ENCODE measurements around the gene FOCAD. TPM values are rescaled to one million over a fixed set of nuclear protein-coding genes. Genes with fewer than 3 reads are reported as not detected.
A peak's percentile ranks its signal among the peaks of the same experiment; 100 is the strongest.
"Not testable (repeated sequence)": the region's sequence is repeated elsewhere in the genome, so short reads cannot be mapped to it uniquely, and the experiment has no call there.

Gene FOCAD
- total RNA-seq, 1 experiment from 2014 or later = 34.9 TPM

GRCh38 chr9:20950707-20951106 lies 266.6 kb downstream of the FOCAD start:
- no peak for DNase-seq
- no peak overlapping the region for H3K9ac ChIP-seq (ENCODE audit: low read length)
- no peaks in the 10 kb centered on the region for H3K9me2 ChIP-seq (replicated peaks; ENCODE audit: insufficient read depth, low read length)
- H3K4me3 ChIP-seq (ENCODE audit: low read length) = no peak overlapping the region
- no peaks in the 10 kb centered on the region for H3K27me3 ChIP-seq (ENCODE audit: low read length)
- no peaks in the 10 kb centered on the region for H3K36me3 ChIP-seq (ENCODE audit: insufficient read depth, low read length)
- no peaks in the 10 kb centered on the region for H3K9me3 ChIP-seq (ENCODE audit: low read length)
- H3K4me2 ChIP-seq (ENCODE audit: low read depth, low read length, poor library complexity, severe bottlenecking) = no peak overlapping the region
- no peak overlapping the region for H3K27ac ChIP-seq (ENCODE audit: low read length)
- no peaks in the 10 kb centered on the region for H3K4me1 ChIP-seq (ENCODE audit: low read length)
- H3K79me2 ChIP-seq (ENCODE audit: low read length) = no peaks in the 10 kb centered on the region
- H4K20me1 ChIP-seq (ENCODE audit: insufficient read depth, low read depth, low read length) = no peaks in the 10 kb centered on the region
- H2AFZ ChIP-seq (ENCODE audit: low read length) = no peak overlapping the region

GRCh38 chr9:20962536-20963225 lies 278.6 kb downstream of the FOCAD start:
- DNase-seq = no peak
- Histone ChIP-seq H3K4me1 (ENCODE audit: low read length) (no peaks in the 10 kb centered on the region), H3K9ac (ENCODE audit: low read length) (no peak overlapping the region), H3K4me3 (ENCODE audit: low read length) (no peak overlapping the region), H3K27ac (ENCODE audit: low read length) (no peak overlapping the region), H3K79me2 (ENCODE audit: low read length) (no peaks in the 10 kb centered on the region), H2AFZ (ENCODE audit: low read length) (no peak overlapping the region), H3K27me3 (ENCODE audit: low read length) (no peaks in the 10 kb centered on the region), H3K36me3 (ENCODE audit: insufficient read depth, low read length) (no peaks in the 10 kb centered on the region), H3K4me2 (ENCODE audit: low read depth, low read length, poor library complexity, severe bottlenecking) (no peak overlapping the region), H3K9me2 (replicated peaks; ENCODE audit: insufficient read depth, low read length) (no peaks in the 10 kb centered on the region), H3K9me3 (ENCODE audit: low read length) (no peaks in the 10 kb centered on the region), H4K20me1 (ENCODE audit: insufficient read depth, low read depth, low read length) (no peaks in the 10 kb centered on the region)

- no peaks in the 10 kb centered on the region for H4K20me1 ChIP-seq (ENCODE audit: insufficient read depth, low read depth, low read length)
- H3K9me3 ChIP-seq (ENCODE audit: low read length) = no peaks in the 10 kb centered on the region
- peaks cover 34% of the 10 kb centered on the region for H3K4me1 ChIP-seq (ENCODE audit: low read length)
- H3K9ac ChIP-seq (ENCODE audit: low read length) = no peak overlapping the region
- H3K9me2 ChIP-seq (replicated peaks; ENCODE audit: insufficient read depth, low read length) = no peaks in the 10 kb centered on the region
- H3K4me3 ChIP-seq (ENCODE audit: low read length) = no peak overlapping the region
- no peak for DNase-seq
- no peak overlapping the region for H3K4me2 ChIP-seq (ENCODE audit: low read depth, low read length, poor library complexity, severe bottlenecking)
- H3K36me3 ChIP-seq (ENCODE audit: insufficient read depth, low read length) = no peaks in the 10 kb centered on the region
- no peak overlapping the region for H2AFZ ChIP-seq (ENCODE audit: low read length)
- H3K79me2 ChIP-seq (ENCODE audit: low read length) = no peaks in the 10 kb centered on the region
- H3K27me3 ChIP-seq (ENCODE audit: low read length) = no peaks in the 10 kb centered on the region
- peak overlapping the region; percentile 92 for H3K27ac ChIP-seq (ENCODE audit: low read length)
These were observed 288.6 kb downstream of the FOCAD start for GRCh38 chr9:20972684-20973083.

GRCh38 chr9:20973246-20973947 lies 289.3 kb downstream of the FOCAD start:
- not testable (repeated sequence) for H3K79me2 ChIP-seq (ENCODE audit: low read length); H3K9me2 ChIP-seq (replicated peaks; ENCODE audit: insufficient read depth, low read length); H2AFZ ChIP-seq (ENCODE audit: low read length); H3K9me3 ChIP-seq (ENCODE audit: low read length); H3K27me3 ChIP-seq (ENCODE audit: low read length); H3K4me2 ChIP-seq (ENCODE audit: low read depth, low read length, poor library complexity, severe bottlenecking); H4K20me1 ChIP-seq (ENCODE audit: insufficient read depth, low read depth, low read length); H3K4me3 ChIP-seq (ENCODE audit: low read length); H3K36me3 ChIP-seq (ENCODE audit: insufficient read depth, low read length); H3K9ac ChIP-seq (ENCODE audit: low read length)
- Histone ChIP-seq H3K27ac (ENCODE audit: low read length) (peak overlapping the region; percentile 92), H3K4me1 (ENCODE audit: low read length) (peaks cover 34% of the 10 kb centered on the region)
- DNase-seq = peak; percentile 70

- not testable (repeated sequence) for H3K4me3 ChIP-seq (ENCODE audit: low read length); H3K79me2 ChIP-seq (ENCODE audit: low read length); H2AFZ ChIP-seq (ENCODE audit: low read length); H3K27me3 ChIP-seq (ENCODE audit: low read length); H3K4me2 ChIP-seq (ENCODE audit: low read depth, low read length, poor library complexity, severe bottlenecking); H3K9ac ChIP-seq (ENCODE audit: low read length); H3K9me3 ChIP-seq (ENCODE audit: low read length); H3K9me2 ChIP-seq (replicated peaks; ENCODE audit: insufficient read depth, low read length); H3K36me3 ChIP-seq (ENCODE audit: insufficient read depth, low read length); H4K20me1 ChIP-seq (ENCODE audit: insufficient read depth, low read depth, low read length)
- Histone ChIP-seq H3K27ac (ENCODE audit: low read length) (peak overlapping the region; percentile 92), H3K4me1 (ENCODE audit: low read length) (peaks cover 34% of the 10 kb centered on the region)
- DNase-seq = peak; percentile 60
These were observed 290.3 kb downstream of the FOCAD start for GRCh38 chr9:20974191-20974938.

- no peaks in the 10 kb centered on the region for H3K36me3 ChIP-seq (ENCODE audit: insufficient read depth, low read length)
- no peaks in the 10 kb centered on the region for H4K20me1 ChIP-seq (ENCODE audit: insufficient read depth, low read depth, low read length)
- no peaks in the 10 kb centered on the region for H3K9me2 ChIP-seq (replicated peaks; ENCODE audit: insufficient read depth, low read length)
- DNase-seq = no peak
- H3K27me3 ChIP-seq (ENCODE audit: low read length) = no peaks in the 10 kb centered on the region
- no peak overlapping the region for H3K4me3 ChIP-seq (ENCODE audit: low read length)
- no peaks in the 10 kb centered on the region for H3K9me3 ChIP-seq (ENCODE audit: low read length)
- H3K9ac ChIP-seq (ENCODE audit: low read length) = no peak overlapping the region
- no peak overlapping the region for H2AFZ ChIP-seq (ENCODE audit: low read length)
- H3K4me2 ChIP-seq (ENCODE audit: low read depth, low read length, poor library complexity, severe bottlenecking) = no peak overlapping the region
- peaks cover 40% of the 10 kb centered on the region for H3K4me1 ChIP-seq (ENCODE audit: low read length)
- no peak overlapping the region for H3K27ac ChIP-seq (ENCODE audit: low read length)
- no peaks in the 10 kb centered on the region for H3K79me2 ChIP-seq (ENCODE audit: low read length)
These were observed 294.2 kb downstream of the FOCAD start for GRCh38 chr9:20978249-20978648.

GRCh38 chr9:20980832-20981455 lies 296.9 kb downstream of the FOCAD start:
- DNase-seq = peak; percentile 68
- no peaks in the 10 kb centered on the region for H3K9me3 ChIP-seq (ENCODE audit: low read length)
- H3K4me3 ChIP-seq (ENCODE audit: low read length) = peak overlapping the region; percentile 42
- H3K27me3 ChIP-seq (ENCODE audit: low read length) = no peaks in the 10 kb centered on the region
- peak overlapping the region; percentile 74 for H3K4me2 ChIP-seq (ENCODE audit: low read depth, low read length, poor library complexity, severe bottlenecking)
- H3K9me2 ChIP-seq (replicated peaks; ENCODE audit: insufficient read depth, low read length) = no peaks in the 10 kb centered on the region
- peaks cover 29% of the 10 kb centered on the region for H3K4me1 ChIP-seq (ENCODE audit: low read length)
- H3K36me3 ChIP-seq (ENCODE audit: insufficient read depth, low read length) = no peaks in the 10 kb centered on the region
- no peaks in the 10 kb centered on the region for H4K20me1 ChIP-seq (ENCODE audit: insufficient read depth, low read depth, low read length)
- H3K9ac ChIP-seq (ENCODE audit: low read length) = peak overlapping the region; percentile 40
- H3K79me2 ChIP-seq (ENCODE audit: low read length) = no peaks in the 10 kb centered on the region
- peak overlapping the region; percentile 85 for H3K27ac ChIP-seq (ENCODE audit: low read length)
- peak overlapping the region; percentile 90 for H2AFZ ChIP-seq (ENCODE audit: low read length)

GRCh38 chr9:20981486-20981885 lies 297.4 kb downstream of the FOCAD start:
- no peak for DNase-seq
- Histone ChIP-seq H3K36me3 (ENCODE audit: insufficient read depth, low read length) (no peaks in the 10 kb centered on the region), H3K4me1 (ENCODE audit: low read length) (peaks cover 29% of the 10 kb centered on the region), H3K9me2 (replicated peaks; ENCODE audit: insufficient read depth, low read length) (no peaks in the 10 kb centered on the region), H3K9ac (ENCODE audit: low read length) (peak overlapping the region; percentile 40), H4K20me1 (ENCODE audit: insufficient read depth, low read depth, low read length) (no peaks in the 10 kb centered on the region), H2AFZ (ENCODE audit: low read length) (peak overlapping the region; percentile 90), H3K9me3 (ENCODE audit: low read length) (no peaks in the 10 kb centered on the region), H3K79me2 (ENCODE audit: low read length) (no peaks in the 10 kb centered on the region), H3K4me3 (ENCODE audit: low read length) (peak overlapping the region; percentile 42), H3K4me2 (ENCODE audit: low read depth, low read length, poor library complexity, severe bottlenecking) (peak overlapping the region; percentile 74), H3K27ac (ENCODE audit: low read length) (peak overlapping the region; percentile 85), H3K27me3 (ENCODE audit: low read length) (no peaks in the 10 kb centered on the region)
